PFSK-1 (cell line): Measurements from ENCODE around the gene MOB3A.

Experiments used
- FOXP2 ChIP-seq: optimal IDR thresholded peaks from 2 replicates; pipeline ENCODE3; 2011; ENCODE audit warnings: borderline replicate concordance, control low read depth, inconsistent platforms; ENCODE audit not compliant: insufficient read depth; ENCODE audit errors: extremely low read length, extremely low read depth
- POLR2AphosphoS5 ChIP-seq: IDR thresholded peaks from 2 replicates; pipeline ENCODE4 v1.6.1; 2012; ENCODE audit warnings: low read depth, mild to moderate bottlenecking, control low read depth, low read length, moderate library complexity
- REST ChIP-seq, 2 experiments: IDR thresholded peaks; 2 replicates each; pipeline versions ENCODE4 v1.6.1 to v1.8.0; 2011 to 2012; ENCODE audit warnings: low read depth in 2 of 2, low read length in 2 of 2, control low read depth in 1 of 2, inconsistent platforms in 1 of 2, mild to moderate bottlenecking in 1 of 2, moderate library complexity in 1 of 2; ENCODE audit not compliant: insufficient read depth in 1 of 2
- SIN3A ChIP-seq: IDR thresholded peaks from 2 replicates; pipeline ENCODE4 v1.6.1; 2012; ENCODE audit warnings: mild to moderate bottlenecking, low read length, moderate library complexity, borderline replicate concordance; ENCODE audit not compliant: insufficient read depth
- TAF1 ChIP-seq: IDR thresholded peaks from 2 replicates; pipeline ENCODE4 v1.6.1; 2012; ENCODE audit warnings: low read length, control low read depth, borderline replicate concordance; ENCODE audit not compliant: insufficient read depth

The MOB3A gene

GRCh38 chr19:2114218-2114617 lies 18.1 kb upstream of the MOB3A start:
- no peak for TF ChIP-seq FOXP2

- TF ChIP-seq REST (IDR thresholded peaks at IDR 0.05; ENCODE audit: insufficient read depth in 1 of 2, low read depth in 2 of 2, low read length in 2 of 2) = no peak
- no peak for TF ChIP-seq TAF1
- no peak for TF ChIP-seq FOXP2
- no peak for TF ChIP-seq POLR2AphosphoS5
- no peak for TF ChIP-seq SIN3A
Observed at GRCh38 chr19:2113439-2114211, 17.5 kb upstream of the MOB3A start.

- TF ChIP-seq TAF1 (no peak), POLR2AphosphoS5 (no peak), REST (IDR thresholded peaks at IDR 0.05; ENCODE audit: insufficient read depth in 1 of 2, low read depth in 2 of 2, low read length in 2 of 2) (no peak), FOXP2 (no peak), SIN3A (no peak)
Observed at GRCh38 chr19:2112516-2113320, 16.6 kb upstream of the MOB3A start.

GRCh38 chr19:2111886-2112285 lies 15.8 kb upstream of the MOB3A start:
- no peak for TF ChIP-seq SIN3A
- TF ChIP-seq FOXP2 = no peak
- TF ChIP-seq TAF1 = no peak
- no peak for TF ChIP-seq REST (IDR thresholded peaks at IDR 0.05; ENCODE audit: insufficient read depth in 1 of 2, low read depth in 2 of 2, low read length in 2 of 2)
- TF ChIP-seq POLR2AphosphoS5 = no peak

- TF ChIP-seq FOXP2 = no peak
- TF ChIP-seq TAF1 = no peak
- TF ChIP-seq REST (IDR thresholded peaks at IDR 0.05; ENCODE audit: insufficient read depth in 1 of 2, low read depth in 2 of 2, low read length in 2 of 2) = no peak
- no peak for TF ChIP-seq SIN3A
- TF ChIP-seq POLR2AphosphoS5 = no peak
Observed at GRCh38 chr19:2111425-2111824, 15.3 kb upstream of the MOB3A start.
